Measurements from ENCODE around the gene OR2A5. TPM values are rescaled to one million over a fixed set of nuclear protein-coding genes. Genes with fewer than 3 reads are reported as not detected.

OR2A5 gene
- total and polyA plus RNA-seq, 12 donors = not detected

- Histone ChIP-seq H3K4me3 (no peak overlapping the region), H3K4me1 (no peaks in the 10 kb centered on the region), H3K27me3 (no peaks in the 10 kb centered on the region), H3K27ac (no peak overlapping the region), H3K9me3 (peaks cover 0 to 5% (median 0%) of the 10 kb centered on the region in 11 donors), H3K36me3 (no peaks in the 10 kb centered on the region)
- intact Hi-C loops (cut with DNase I) = no loop called here
- DNase-seq = no peak
- no peak for TF ChIP-seq CTCF (IDR thresholded peaks at IDR 0.05)
- no peak for ATAC-seq
Measured at GRCh38 chr7:144098776-144099175, 50.0 kb downstream of the OR2A5 start.

GRCh38 chr7:144100607-144101006 is 51.9 kb downstream of the OR2A5 start:
- 52 to 65% methylated on average over 3 of the region's 3 CpGs for WGBS, 2 donors
- intact Hi-C loops (cut with DNase I) = loop anchor here in 1 of 10 donors (10.0 kb wide), 1 partner anchor 66 kb away; no protein-coding TSS in a partner anchor
- no peak for TF ChIP-seq CTCF (IDR thresholded peaks at IDR 0.05)
- no peak overlapping the region for H3K4me3 ChIP-seq
- H3K36me3 ChIP-seq = no peaks in the 10 kb centered on the region
- no peaks in the 10 kb centered on the region for H3K4me1 ChIP-seq
- no peak for ATAC-seq
- H3K27me3 ChIP-seq = no peaks in the 10 kb centered on the region
- DNase-seq = no peak
- H3K9me3 ChIP-seq = peaks cover 0 to 5% (median 0%) of the 10 kb centered on the region in 11 donors
- H3K27ac ChIP-seq = no peak overlapping the region

GRCh38 chr7:144102041-144102440 is 53.3 kb downstream of the OR2A5 start:
- Histone ChIP-seq H3K27ac (no peak overlapping the region), H3K9me3 (peaks cover 0 to 5% (median 0%) of the 10 kb centered on the region in 11 donors), H3K27me3 (no peaks in the 10 kb centered on the region), H3K4me1 (no peaks in the 10 kb centered on the region), H3K4me3 (no peak overlapping the region), H3K36me3 (no peaks in the 10 kb centered on the region)
- TF ChIP-seq CTCF (IDR thresholded peaks at IDR 0.05) = no peak
- ATAC-seq = no peak
- DNase-seq = no peak
- intact Hi-C loops (cut with DNase I) = loop anchor here in 1 of 10 donors (10.0 kb wide), 1 partner anchor 67 kb away; no protein-coding TSS in a partner anchor

GRCh38 chr7:144105211-144105610 is 56.5 kb downstream of the OR2A5 start:
- Histone ChIP-seq H3K9me3 (no peaks in the 10 kb centered on the region), H3K4me3 (no peak overlapping the region), H3K4me1 (no peaks in the 10 kb centered on the region), H3K27me3 (no peaks in the 10 kb centered on the region), H3K36me3 (no peaks in the 10 kb centered on the region), H3K27ac (no peak overlapping the region)
- DNase-seq = no peak
- ATAC-seq = no peak
- TF ChIP-seq CTCF (IDR thresholded peaks at IDR 0.05) = no peak
- intact Hi-C loops (cut with DNase I) = loop anchor here in 1 of 10 donors (10.0 kb wide), 1 partner anchor 70 kb away; no protein-coding TSS in a partner anchor

Other genes starting within 250 kb of the OR2A5 start
- 10 to 100 TPM; 44.3 to 62.8 (median 59.1) TPM for gene TCAF1, start 146.8 kb upstream of the OR2A5 start, total RNA-seq
- gene TCAF1, start 146.8 kb upstream of the OR2A5 start, polyA plus RNA-seq = 10 to 100 TPM in 1 of 2 donors, 1 to 10 TPM in 1; 9.3 to 21.7 TPM
- gene OR2F2, start 113.7 kb upstream of the OR2A5 start, total RNA-seq = not detected
- not detected for gene OR2F2, start 113.7 kb upstream of the OR2A5 start, polyA plus RNA-seq
- not detected for gene OR2F1, start 94.1 kb upstream of the OR2A5 start, total RNA-seq
- gene OR2F1, start 94.1 kb upstream of the OR2A5 start, polyA plus RNA-seq = not detected
- gene OR6B1, start 48.6 kb upstream of the OR2A5 start, total RNA-seq = not detected
- not detected for gene OR6B1, start 48.6 kb upstream of the OR2A5 start, polyA plus RNA-seq
- not detected for gene OR2A25, start 20.9 kb downstream of the OR2A5 start, total RNA-seq
- gene OR2A25, start 20.9 kb downstream of the OR2A5 start, polyA plus RNA-seq = not detected
- gene OR2A12, start 37.3 kb downstream of the OR2A5 start, total RNA-seq = not detected
- gene OR2A12, start 37.3 kb downstream of the OR2A5 start, polyA plus RNA-seq = not detected
- gene OR2A2, start 60.6 kb downstream of the OR2A5 start, total RNA-seq = not detected
- gene OR2A2, start 60.6 kb downstream of the OR2A5 start, polyA plus RNA-seq = not detected
- gene OR2A14, start 74.2 kb downstream of the OR2A5 start, total RNA-seq = not detected
- not detected for gene OR2A14, start 74.2 kb downstream of the OR2A5 start, polyA plus RNA-seq
- under 1 TPM in 8 of 10 donors, not detected in 2; 0.13 to 0.80 (median 0.24) TPM for gene CTAGE4, start 134.5 kb downstream of the OR2A5 start, total RNA-seq
- under 1 TPM; 0.03 to 0.59 TPM for gene CTAGE4, start 134.5 kb downstream of the OR2A5 start, polyA plus RNA-seq
- 1 to 10 TPM in 3 of 10 donors, under 1 TPM in 5, not detected in 2; 0.13 to 2.2 (median 0.91) TPM for gene ARHGEF35, start 146.9 kb downstream of the OR2A5 start, total RNA-seq
- gene ARHGEF35, start 146.9 kb downstream of the OR2A5 start, polyA plus RNA-seq = under 1 TPM; 0.41 to 0.66 TPM
- under 1 TPM in 2 of 10 donors, not detected in 8; 0.05 to 0.07 TPM for gene OR2A42, start 190.7 kb downstream of the OR2A5 start, total RNA-seq
- gene OR2A42, start 190.7 kb downstream of the OR2A5 start, polyA plus RNA-seq = under 1 TPM; 0.01 to 0.07 TPM
- under 1 TPM; 0.23 to 0.56 (median 0.40) TPM for gene OR2A7, start 215.8 kb downstream of the OR2A5 start, total RNA-seq
- under 1 TPM; 0.13 to 0.51 TPM for gene OR2A7, start 215.8 kb downstream of the OR2A5 start, polyA plus RNA-seq
- gene CTAGE8, start 220.3 kb downstream of the OR2A5 start, total RNA-seq = under 1 TPM in 4 of 10 donors, not detected in 6; 0.13 to 0.27 (median 0.18) TPM
- under 1 TPM; 0.04 to 0.29 TPM for gene CTAGE8, start 220.3 kb downstream of the OR2A5 start, polyA plus RNA-seq

Data from heart right ventricle (tissue), 16 donors.